Sciatic nerve (tissue), 2 donors: ENCODE results near the gene PPFIBP2. TPM values are rescaled to one million over a fixed set of nuclear protein-coding genes. Genes with fewer than 3 reads are reported as not detected.

Experiments
- ATAC-seq: fragments of 200-7000 bp; cut with Tn5 transposase; one replicate; pipeline ENCODE4 v1.9.1; 2020; ENCODE audit warnings: mild to moderate bottlenecking, moderate library complexity
- DNase-seq: peaks from one replicate; pipeline ENCODE4 v3.0.0-alpha.2; 2020; ENCODE audit warnings: low spot score
- intact Hi-C: fragments of 100-400 bp; cut with DNase I; formaldehyde crosslinking; loops from one replicate; pipeline ENCODE4 v1.14.2; 2022
- total RNA-seq: library from RNA; stranded (reverse); fragmentation: NEBNext Ultra II Directional; extraction: Animal tissue kit (Norgen Biotek cat#: 25700); gene quantifications from one replicate; pipeline ENCODE4 v1.2.1, GENCODE V29; 2021
- donor health status: DM: no; HTN: no; CAD: no.
- donor health status: DM: no; HTN: no; CAD: no.

Gene PPFIBP2
- total RNA-seq, 1 donor from 2014 or later, result 52.3 TPM

DNA sequence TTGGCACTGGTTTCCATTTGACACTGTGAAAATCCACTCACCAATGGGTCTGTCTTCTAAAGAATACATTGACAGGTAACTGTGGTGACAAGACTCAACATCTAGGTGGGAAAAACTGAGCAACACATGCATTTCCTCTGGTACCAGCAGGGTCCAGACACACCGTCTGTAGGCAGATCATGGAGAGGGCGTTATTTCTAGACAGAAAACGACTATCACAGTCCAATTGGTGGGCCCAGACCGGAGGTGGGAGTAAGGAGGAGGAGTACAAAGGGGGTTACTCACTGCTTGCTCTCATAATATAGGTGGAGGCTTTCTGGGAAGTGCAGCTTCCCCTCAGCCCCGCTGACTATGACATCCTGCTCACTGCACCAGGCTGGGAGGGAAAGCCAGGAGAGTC, 182.6 kb downstream of the PPFIBP2 start:
- intact Hi-C loops, result no loop called here
- no peak for ATAC-seq
- no peak for DNase-seq

Other genes with a start within 250 kb of the PPFIBP2 start
- gene OLFML1, start 28.5 kb upstream of the PPFIBP2 start, total RNA-seq, result 27.2 TPM
- 96.4 TPM for gene CYB5R2, start 159.5 kb downstream of the PPFIBP2 start, total RNA-seq
- not detected for gene OVCH2, start 192.5 kb downstream of the PPFIBP2 start, total RNA-seq